SU-DHL-6 (cell line): Measurements from ENCODE around the gene MAP2K6.

Experiments
- H2AFZ ChIP-seq: fragments of 200-600 bp; sonication (generic); 2 replicates; pipeline ENCODE4 v1.6.1; 2014; ENCODE audit warnings: low read depth, mild to moderate bottlenecking, moderate library complexity, mixed read lengths, antibody characterized with exemption, low read length; ENCODE audit not compliant: severe bottlenecking
- H3F3A ChIP-seq: fragments of 200-600 bp; shearing (Covaris generic); 2 replicates; pipeline ENCODE4 v1.6.0; 2016; ENCODE audit warnings: antibody characterized with exemption, mild to moderate bottlenecking; ENCODE audit not compliant: insufficient read depth
- H3K27ac ChIP-seq: fragments of 200-600 bp; sonication (generic); 2 replicates; pipeline ENCODE4 v1.5.1; 2016; ENCODE audit warnings: low read depth, mild to moderate bottlenecking, low read length, moderate library complexity, mixed read lengths
- H3K27me3 ChIP-seq: fragments of 200-600 bp; sonication (generic), shearing (Covaris generic); 2 replicates; pipeline ENCODE4 v1.6.0; 2014; ENCODE audit warnings: mild to moderate bottlenecking, low read length
- H3K36me3 ChIP-seq: fragments of 200-600 bp; sonication (generic); 2 replicates; pipeline ENCODE4 v1.6.1; 2014; ENCODE audit warnings: mild to moderate bottlenecking, low read length, mixed read lengths
- H3K4me2 ChIP-seq: fragments of 300-600, 200-600 bp; shearing (Covaris generic), sonication (generic); 2 replicates; pipeline ENCODE4 v1.6.0; 2014; ENCODE audit warnings: low read length, low read depth, mild to moderate bottlenecking; ENCODE audit not compliant: poor library complexity, severe bottlenecking
- H3K4me3 ChIP-seq: fragments of 200-600 bp; sonication (generic); 2 replicates; pipeline ENCODE4 v1.5.1; 2014; ENCODE audit warnings: antibody characterized with exemption, low read length, mild to moderate bottlenecking, mixed read lengths; ENCODE audit not compliant: insufficient read depth, poor library complexity, severe bottlenecking
- H3K79me2 ChIP-seq: fragments of 200-600 bp; sonication (generic); 2 replicates; pipeline ENCODE4 v1.6.1; 2014; ENCODE audit warnings: mild to moderate bottlenecking, low read length, moderate library complexity; ENCODE audit not compliant: insufficient read depth
- H3K9ac ChIP-seq: fragments of 200-600 bp; sonication (generic); 2 replicates; pipeline ENCODE4 v1.7.0; 2014; ENCODE audit warnings: mild to moderate bottlenecking, low read length
- H3K9me2 ChIP-seq: fragments of 200-600 bp; sonication (generic); replicated peaks from 2 replicates; pipeline ENCODE4 v1.6.1; 2014; ENCODE audit warnings: low read length; ENCODE audit not compliant: insufficient read depth
- H3K9me3 ChIP-seq: fragments of 200-600 bp; sonication (generic); 2 replicates; pipeline ENCODE4 v1.6.1; 2014; ENCODE audit warnings: low read length, mixed read lengths; ENCODE audit not compliant: insufficient read depth
- H4K20me1 ChIP-seq: fragments of 200-600 bp; sonication (generic); 2 replicates; pipeline ENCODE4 v1.6.1; 2014; ENCODE audit warnings: low read depth, mild to moderate bottlenecking, antibody characterized with exemption, low read length, moderate library complexity, mixed read lengths
- CTCF ChIP-seq: fragments of 200-600 bp; sonication (generic); IDR thresholded peaks from one replicate; pipeline ENCODE4 v1.5.1; 2017; ENCODE audit warnings: antibody characterized with exemption, mild to moderate bottlenecking, low read length, moderate library complexity; ENCODE audit not compliant: insufficient read depth, poor library complexity, severe bottlenecking
- EZH2phosphoT487 ChIP-seq: fragments of 200-600 bp; sonication (generic), shearing (Covaris generic); conservative IDR thresholded peaks from 2 replicates; pipeline ENCODE4 v1.6.1; 2018; ENCODE audit warnings: mild to moderate bottlenecking, antibody characterized with exemption, low read length, moderate library complexity, mixed read lengths

The MAP2K6 gene

GRCh38 chr17:69424287-69425041, 10.0 kb downstream of the MAP2K6 start:
- Histone ChIP-seq H3K9me3 (no peaks in the 10 kb centered on the region), H3K4me2 (no peak overlapping the region), H3K27ac (no peak overlapping the region), H3K36me3 (no peaks in the 10 kb centered on the region), H3K4me3 (no peak overlapping the region), H3K9me2 (no peaks in the 10 kb centered on the region), H3K79me2 (no peaks in the 10 kb centered on the region), H3F3A (no peaks in the 10 kb centered on the region), H2AFZ (no peak overlapping the region), H3K27me3 (no peaks in the 10 kb centered on the region), H3K9ac (no peak overlapping the region), H4K20me1 (no peaks in the 10 kb centered on the region)
- no peak for TF ChIP-seq CTCF
- TF ChIP-seq EZH2phosphoT487 = no peak

DNA sequence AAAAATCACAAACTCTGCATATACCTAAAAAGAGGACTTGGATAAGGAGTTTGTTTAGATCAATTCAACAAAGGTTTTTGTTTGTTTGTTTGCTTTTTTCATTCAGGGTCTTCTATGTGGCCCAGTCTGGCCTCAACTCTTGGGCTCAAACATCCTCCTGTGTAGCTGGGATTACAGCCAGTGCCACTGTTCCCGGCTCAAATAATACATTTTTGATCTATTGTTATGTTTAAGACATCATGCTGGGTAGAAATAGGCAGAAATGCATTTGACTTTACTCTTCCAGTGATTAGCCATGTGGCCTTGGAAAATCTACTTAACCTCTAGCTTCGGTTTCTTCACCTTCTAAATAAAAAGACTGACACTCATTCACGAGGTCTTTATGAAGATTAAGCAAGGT, 11.5 kb downstream of the MAP2K6 start:
- no peaks in the 10 kb centered on the region for H3K27me3 ChIP-seq
- H3K36me3 ChIP-seq = no peaks in the 10 kb centered on the region
- no peak overlapping the region for H3K9ac ChIP-seq
- no peak overlapping the region for H3K4me2 ChIP-seq
- no peaks in the 10 kb centered on the region for H3K9me2 ChIP-seq
- no peaks in the 10 kb centered on the region for H3F3A ChIP-seq
- no peak overlapping the region for H3K27ac ChIP-seq
- no peak overlapping the region for H2AFZ ChIP-seq
- H4K20me1 ChIP-seq = no peaks in the 10 kb centered on the region
- H3K4me3 ChIP-seq = no peak overlapping the region
- H3K79me2 ChIP-seq = no peaks in the 10 kb centered on the region
- TF ChIP-seq CTCF = no peak
- no peak for TF ChIP-seq EZH2phosphoT487
- H3K9me3 ChIP-seq = no peaks in the 10 kb centered on the region

- Histone ChIP-seq H4K20me1 (no peaks in the 10 kb centered on the region), H3K4me2 (no peak overlapping the region), H3K9ac (no peak overlapping the region), H3K4me3 (no peak overlapping the region), H3K27me3 (no peaks in the 10 kb centered on the region), H3K9me3 (no peaks in the 10 kb centered on the region), H3K9me2 (no peaks in the 10 kb centered on the region), H3K79me2 (no peaks in the 10 kb centered on the region), H3K27ac (no peak overlapping the region), H3F3A (no peaks in the 10 kb centered on the region), H3K36me3 (no peaks in the 10 kb centered on the region), H2AFZ (no peak overlapping the region)
- TF ChIP-seq CTCF (no peak), EZH2phosphoT487 (no peak)
These were observed 13.1 kb downstream of the MAP2K6 start for GRCh38 chr17:69427486-69428197.
